ENCODE data around the gene BMPR2. TPM values are rescaled to one million over a fixed set of nuclear protein-coding genes. Genes with fewer than 3 reads are reported as not detected.

Gene BMPR2
- total and polyA plus RNA-seq, 2 donors from 2014 or later, result 12.5 to 66.9 TPM

GRCh38 chr2:202599105-202599504 lies 223.0 kb downstream of the BMPR2 start:
- H3K4me1 ChIP-seq (ENCODE audit: control insufficient read depth in 2 of 3, insufficient read depth in 2 of 3, low read depth in 1 of 3, low read length in 3 of 3), result no peaks in the 10 kb centered on the region
- H3K27ac ChIP-seq (ENCODE audit: low read depth in 2 of 2, low read length in 2 of 2), result no peak overlapping the region
- H3K4me3 ChIP-seq (ENCODE audit: low read length in 3 of 3), result no peak overlapping the region
- DNase-seq (no peak), FAIRE-seq (no peak)
- intact Hi-C loops (cut with DNase I), result no loop called here
- H3K27me3 ChIP-seq (ENCODE audit: control insufficient read depth, insufficient read depth, low read length), result no peaks in the 10 kb centered on the region
- H3K9me3 ChIP-seq (ENCODE audit: control insufficient read depth in 2 of 3, insufficient read depth in 1 of 3, low read length in 3 of 3), result no peaks in the 10 kb centered on the region
- no peak overlapping the region for H3K9ac ChIP-seq (ENCODE audit: low read length in 3 of 3)
- H3K36me3 ChIP-seq (ENCODE audit: control insufficient read depth in 2 of 3, insufficient read depth in 3 of 3, low read length in 3 of 3), result no peaks in the 10 kb centered on the region
- TF ChIP-seq CTCF (IDR thresholded peaks at IDR 0.05; ENCODE audit: borderline replicate concordance, extremely low read depth, insufficient read depth), result no peak

GRCh38 chr2:202599911-202600310 lies 223.8 kb downstream of the BMPR2 start:
- H3K27ac ChIP-seq (ENCODE audit: low read depth in 2 of 2, low read length in 2 of 2), result no peak overlapping the region
- no peak for DNase-seq
- H3K9me3 ChIP-seq (ENCODE audit: control insufficient read depth in 2 of 3, insufficient read depth in 1 of 3, low read length in 3 of 3), result no peaks in the 10 kb centered on the region
- H3K4me1 ChIP-seq (ENCODE audit: control insufficient read depth in 2 of 3, insufficient read depth in 2 of 3, low read depth in 1 of 3, low read length in 3 of 3), result no peaks in the 10 kb centered on the region
- H3K27me3 ChIP-seq (ENCODE audit: control insufficient read depth, insufficient read depth, low read length), result no peaks in the 10 kb centered on the region
- FAIRE-seq, result no peak
- intact Hi-C loops (cut with DNase I), result no loop called here
- H3K9ac ChIP-seq (ENCODE audit: low read length in 3 of 3), result no peak overlapping the region
- no peak overlapping the region for H3K4me3 ChIP-seq (ENCODE audit: low read length in 3 of 3)
- TF ChIP-seq CTCF (IDR thresholded peaks at IDR 0.05; ENCODE audit: borderline replicate concordance, extremely low read depth, insufficient read depth), result no peak
- no peaks in the 10 kb centered on the region for H3K36me3 ChIP-seq (ENCODE audit: control insufficient read depth in 2 of 3, insufficient read depth in 3 of 3, low read length in 3 of 3)

GRCh38 chr2:202604699-202605098 lies 228.6 kb downstream of the BMPR2 start:
- Histone ChIP-seq H3K9ac (ENCODE audit: low read length in 3 of 3) (no peak overlapping the region), H3K9me3 (ENCODE audit: control insufficient read depth in 2 of 3, insufficient read depth in 1 of 3, low read length in 3 of 3) (no peaks in the 10 kb centered on the region), H3K4me3 (ENCODE audit: low read length in 3 of 3) (no peak overlapping the region), H3K36me3 (ENCODE audit: control insufficient read depth in 2 of 3, insufficient read depth in 3 of 3, low read length in 3 of 3) (no peaks in the 10 kb centered on the region), H3K4me1 (ENCODE audit: control insufficient read depth in 2 of 3, insufficient read depth in 2 of 3, low read depth in 1 of 3, low read length in 3 of 3) (no peaks in the 10 kb centered on the region), H3K27ac (ENCODE audit: low read depth in 2 of 2, low read length in 2 of 2) (no peak overlapping the region), H3K27me3 (ENCODE audit: control insufficient read depth, insufficient read depth, low read length) (no peaks in the 10 kb centered on the region)
- intact Hi-C loops (cut with DNase I), result no loop called here
- TF ChIP-seq CTCF (IDR thresholded peaks at IDR 0.05; ENCODE audit: borderline replicate concordance, extremely low read depth, insufficient read depth), result no peak
- no peak for DNase-seq
- FAIRE-seq, result no peak

- Histone ChIP-seq H3K9me3 (ENCODE audit: control insufficient read depth in 2 of 3, insufficient read depth in 1 of 3, low read length in 3 of 3) (no peaks in the 10 kb centered on the region), H3K27ac (ENCODE audit: low read depth in 2 of 2, low read length in 2 of 2) (no peak overlapping the region), H3K4me3 (ENCODE audit: low read length in 3 of 3) (no peak overlapping the region), H3K4me1 (ENCODE audit: control insufficient read depth in 2 of 3, insufficient read depth in 2 of 3, low read depth in 1 of 3, low read length in 3 of 3) (no peaks in the 10 kb centered on the region), H3K9ac (ENCODE audit: low read length in 3 of 3) (no peak overlapping the region), H3K36me3 (ENCODE audit: control insufficient read depth in 2 of 3, insufficient read depth in 3 of 3, low read length in 3 of 3) (no peaks in the 10 kb centered on the region), H3K27me3 (ENCODE audit: control insufficient read depth, insufficient read depth, low read length) (no peaks in the 10 kb centered on the region)
- intact Hi-C loops (cut with DNase I), result no loop called here
- no peak for TF ChIP-seq CTCF (IDR thresholded peaks at IDR 0.05; ENCODE audit: borderline replicate concordance, extremely low read depth, insufficient read depth)
- DNase-seq (no peak), FAIRE-seq (no peak)
Measured at GRCh38 chr2:202605174-202605573, 229.0 kb downstream of the BMPR2 start.

Data from kidney (tissue), 14 donors.